ENCODE measurements around the gene CIDEB.

The CIDEB gene

DNA sequence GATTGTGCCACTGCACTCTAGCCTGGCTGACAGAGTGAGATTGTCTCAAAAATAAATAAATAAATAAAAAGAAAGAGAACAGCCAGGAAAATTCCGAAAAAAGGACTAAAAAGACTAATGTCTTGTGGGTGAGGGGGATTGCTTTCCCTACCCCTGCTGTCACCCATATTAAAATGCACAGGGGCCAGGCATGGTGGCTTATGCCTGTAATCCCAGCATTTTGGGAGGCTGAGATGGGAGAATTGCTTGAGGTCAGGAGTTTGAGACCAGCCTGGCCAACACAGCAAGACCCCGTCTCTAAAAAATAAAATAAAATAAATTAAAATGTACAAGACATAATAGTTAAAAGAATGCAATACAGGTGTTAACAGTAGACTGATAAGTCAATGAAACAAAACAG, 14.3 kb downstream of the CIDEB start:
- H3K36me3 ChIP-seq (ENCODE audit: control insufficient read depth, insufficient read depth, low read length), result peaks cover 24% of the 10 kb centered on the region
- DNase-seq (ENCODE audit: extremely low read depth, insufficient read length), result no peak
- no peaks in the 10 kb centered on the region for H3K27me3 ChIP-seq (replicated peaks; ENCODE audit: control insufficient read depth, insufficient read depth, low read length)
- TF ChIP-seq, protein P1, sequence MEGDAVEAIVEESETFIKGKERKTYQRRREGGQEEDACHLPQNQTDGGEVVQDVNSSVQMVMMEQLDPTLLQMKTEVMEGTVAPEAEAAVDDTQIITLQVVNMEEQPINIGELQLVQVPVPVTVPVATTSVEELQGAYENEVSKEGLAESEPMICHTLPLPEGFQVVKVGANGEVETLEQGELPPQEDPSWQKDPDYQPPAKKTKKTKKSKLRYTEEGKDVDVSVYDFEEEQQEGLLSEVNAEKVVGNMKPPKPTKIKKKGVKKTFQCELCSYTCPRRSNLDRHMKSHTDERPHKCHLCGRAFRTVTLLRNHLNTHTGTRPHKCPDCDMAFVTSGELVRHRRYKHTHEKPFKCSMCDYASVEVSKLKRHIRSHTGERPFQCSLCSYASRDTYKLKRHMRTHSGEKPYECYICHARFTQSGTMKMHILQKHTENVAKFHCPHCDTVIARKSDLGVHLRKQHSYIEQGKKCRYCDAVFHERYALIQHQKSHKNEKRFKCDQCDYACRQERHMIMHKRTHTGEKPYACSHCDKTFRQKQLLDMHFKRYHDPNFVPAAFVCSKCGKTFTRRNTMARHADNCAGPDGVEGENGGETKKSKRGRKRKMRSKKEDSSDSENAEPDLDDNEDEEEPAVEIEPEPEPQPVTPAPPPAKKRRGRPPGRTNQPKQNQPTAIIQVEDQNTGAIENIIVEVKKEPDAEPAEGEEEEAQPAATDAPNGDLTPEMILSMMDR (IDR thresholded peaks at IDR 0.05; ENCODE audit: insufficient read depth, low read length, poor library complexity, severe bottlenecking), result no peak
- H3K4me3 ChIP-seq (replicated peaks; ENCODE audit: low read depth, low read length), result no peak overlapping the region

DNA sequence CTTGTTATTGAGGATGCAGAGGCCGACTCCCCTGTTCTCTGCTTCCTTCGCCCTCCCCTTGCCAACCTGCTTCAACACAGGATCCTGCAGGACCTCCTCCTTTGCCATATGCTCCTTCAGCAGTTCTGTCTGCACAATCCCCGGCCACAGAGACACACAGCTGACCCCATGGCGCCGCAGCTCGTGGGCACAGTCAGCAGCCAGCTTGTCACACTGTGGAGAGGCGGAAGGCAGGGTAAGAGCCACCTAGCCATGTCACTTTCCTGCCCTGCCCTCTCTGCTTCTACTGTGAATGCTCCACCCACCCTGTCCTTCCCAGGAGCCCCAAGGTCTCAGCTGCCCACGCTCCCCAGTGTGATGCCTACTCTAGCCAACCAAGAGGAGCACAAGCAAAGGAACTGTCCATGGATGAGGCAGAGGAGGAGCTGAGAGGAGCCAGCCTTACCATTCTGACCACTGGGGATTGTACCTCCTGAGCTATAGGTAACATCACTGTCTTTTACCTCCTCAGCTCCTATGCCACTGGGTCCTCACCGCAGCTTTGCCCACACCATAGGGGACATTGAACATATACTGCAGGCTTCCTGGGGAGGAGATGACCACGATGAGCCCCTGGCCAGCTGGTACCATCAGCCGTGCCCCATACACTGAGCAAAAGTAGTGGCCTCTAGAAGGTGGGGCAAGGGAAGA, 15.5 kb downstream of the CIDEB start:
- TF ChIP-seq, protein P1 (IDR thresholded peaks at IDR 0.05; ENCODE audit: insufficient read depth, low read length, poor library complexity, severe bottlenecking), result no peak
- H3K27me3 ChIP-seq (replicated peaks; ENCODE audit: control insufficient read depth, insufficient read depth, low read length), result no peaks in the 10 kb centered on the region
- H3K36me3 ChIP-seq (ENCODE audit: control insufficient read depth, insufficient read depth, low read length), result peaks cover 24% of the 10 kb centered on the region
- DNase-seq (ENCODE audit: extremely low read depth, insufficient read length), result no peak
- H3K4me3 ChIP-seq (replicated peaks; ENCODE audit: low read depth, low read length), result no peak overlapping the region

DNA sequence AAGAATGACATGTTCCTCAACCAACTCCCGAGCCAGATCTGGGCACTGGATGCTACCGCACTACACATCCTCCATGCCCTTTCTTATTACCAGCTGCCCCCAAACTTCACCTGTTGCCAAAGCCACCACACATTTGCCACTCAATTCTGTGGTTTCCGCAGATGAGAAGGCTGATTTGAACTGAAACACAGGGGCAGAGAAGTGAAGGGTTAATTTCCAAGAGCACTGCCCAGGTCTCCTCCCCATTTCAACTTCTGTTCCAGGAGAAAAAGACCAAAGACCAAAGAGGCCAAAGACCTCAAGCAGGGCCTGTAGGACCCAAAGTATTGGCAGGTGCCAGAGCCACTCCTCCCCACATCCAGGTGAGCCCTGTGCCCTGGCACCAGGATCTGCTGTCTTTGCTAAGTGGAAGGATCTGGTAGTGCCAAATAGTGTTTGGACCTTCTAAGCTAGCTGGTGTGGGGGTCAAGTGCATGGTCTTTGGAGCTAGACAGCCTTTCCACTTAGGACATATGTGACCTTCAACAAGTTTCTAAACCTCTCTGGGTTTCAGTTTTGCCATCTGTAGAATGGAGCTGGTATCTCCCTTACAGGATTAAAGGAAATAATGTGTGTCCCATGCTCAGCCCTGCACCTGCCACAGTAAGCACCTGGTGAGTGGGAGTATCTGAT, 16.2 kb downstream of the CIDEB start:
- H3K36me3 ChIP-seq (ENCODE audit: control insufficient read depth, insufficient read depth, low read length), result peaks cover 24% of the 10 kb centered on the region
- H3K27me3 ChIP-seq (replicated peaks; ENCODE audit: control insufficient read depth, insufficient read depth, low read length), result no peaks in the 10 kb centered on the region
- TF ChIP-seq, protein P1 (IDR thresholded peaks at IDR 0.05; ENCODE audit: insufficient read depth, low read length, poor library complexity, severe bottlenecking), result no peak
- DNase-seq (ENCODE audit: extremely low read depth, insufficient read length), result no peak
- H3K4me3 ChIP-seq (replicated peaks; ENCODE audit: low read depth, low read length), result no peak overlapping the region

DNA sequence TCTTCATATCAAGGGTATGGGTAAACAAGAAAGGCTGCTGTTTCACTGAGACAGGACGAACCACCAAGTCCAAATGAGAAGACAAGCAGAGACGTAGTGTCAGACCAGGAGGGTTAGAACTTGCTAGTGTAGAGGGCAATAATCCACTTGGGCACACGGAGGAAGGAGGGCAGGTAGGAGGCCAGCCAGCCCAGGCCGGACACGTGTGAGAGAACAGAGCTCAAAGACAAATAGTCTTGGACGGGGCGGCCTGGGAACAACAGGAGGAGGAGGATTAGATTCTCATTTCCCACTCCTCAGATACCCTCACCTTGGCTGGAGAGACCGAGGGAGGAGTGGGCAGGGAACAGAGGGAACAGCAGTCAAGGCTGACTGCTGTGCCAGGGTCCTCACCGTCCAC, 17.0 kb downstream of the CIDEB start:
- no peak overlapping the region for H3K4me3 ChIP-seq (replicated peaks; ENCODE audit: low read depth, low read length)
- H3K27me3 ChIP-seq (replicated peaks; ENCODE audit: control insufficient read depth, insufficient read depth, low read length), result no peaks in the 10 kb centered on the region
- H3K36me3 ChIP-seq (ENCODE audit: control insufficient read depth, insufficient read depth, low read length), result peaks cover 22% of the 10 kb centered on the region
- TF ChIP-seq, protein P1 (IDR thresholded peaks at IDR 0.05; ENCODE audit: insufficient read depth, low read length, poor library complexity, severe bottlenecking), result no peak
- DNase-seq (ENCODE audit: extremely low read depth, insufficient read length), result no peak

DNA sequence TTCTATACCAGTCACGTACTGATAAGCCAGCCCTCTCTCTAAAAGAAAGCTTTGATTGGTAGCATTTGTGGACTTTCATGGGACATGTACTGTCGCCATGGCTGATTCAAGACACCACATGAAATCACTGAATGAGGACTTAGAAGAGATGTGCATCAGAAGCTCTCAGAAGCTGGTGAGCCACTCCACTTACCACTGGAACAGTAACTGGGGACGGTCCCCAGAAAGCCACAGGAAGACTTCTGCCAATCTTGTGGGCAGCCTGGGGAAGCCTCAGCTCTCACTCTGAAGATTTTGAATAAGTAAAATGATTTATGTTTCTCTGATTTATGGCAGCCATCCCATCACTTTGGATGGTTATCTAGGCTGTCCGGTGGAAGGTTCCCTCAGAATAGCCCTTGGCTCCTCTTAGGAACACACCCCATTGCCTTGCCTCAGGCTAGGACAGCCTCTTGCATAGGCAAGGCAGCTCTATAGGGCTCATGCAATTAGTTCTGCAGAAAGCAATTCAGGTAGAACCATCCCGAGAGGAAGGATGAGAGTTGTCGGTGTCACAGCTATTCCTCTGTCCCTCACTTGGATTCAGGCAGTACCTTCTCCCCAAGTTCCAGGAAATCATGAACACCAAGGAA, 18.0 kb downstream of the CIDEB start:
- no peak for DNase-seq (ENCODE audit: extremely low read depth, insufficient read length)
- Histone ChIP-seq H3K27me3 (replicated peaks; ENCODE audit: control insufficient read depth, insufficient read depth, low read length) (no peaks in the 10 kb centered on the region), H3K36me3 (ENCODE audit: control insufficient read depth, insufficient read depth, low read length) (peaks cover 22% of the 10 kb centered on the region), H3K4me3 (replicated peaks; ENCODE audit: low read depth, low read length) (no peak overlapping the region)
- TF ChIP-seq, protein P1 (IDR thresholded peaks at IDR 0.05; ENCODE audit: insufficient read depth, low read length, poor library complexity, severe bottlenecking), result no peak

Measured in GM06990 (cell line).